Fibroblast of peridontal ligament (primary cell): ENCODE results near the gene BNC2.
"Not testable (repeated sequence)": the region's sequence is repeated elsewhere in the genome, so short reads cannot be mapped to it uniquely, and the experiment has no call there.

Experiments used
- DNase-seq: peaks from one replicate; pipeline ENCODE4 v3.0.0-alpha.2; 2010; ENCODE audit errors: extremely low read depth

BNC2 gene, protein sequence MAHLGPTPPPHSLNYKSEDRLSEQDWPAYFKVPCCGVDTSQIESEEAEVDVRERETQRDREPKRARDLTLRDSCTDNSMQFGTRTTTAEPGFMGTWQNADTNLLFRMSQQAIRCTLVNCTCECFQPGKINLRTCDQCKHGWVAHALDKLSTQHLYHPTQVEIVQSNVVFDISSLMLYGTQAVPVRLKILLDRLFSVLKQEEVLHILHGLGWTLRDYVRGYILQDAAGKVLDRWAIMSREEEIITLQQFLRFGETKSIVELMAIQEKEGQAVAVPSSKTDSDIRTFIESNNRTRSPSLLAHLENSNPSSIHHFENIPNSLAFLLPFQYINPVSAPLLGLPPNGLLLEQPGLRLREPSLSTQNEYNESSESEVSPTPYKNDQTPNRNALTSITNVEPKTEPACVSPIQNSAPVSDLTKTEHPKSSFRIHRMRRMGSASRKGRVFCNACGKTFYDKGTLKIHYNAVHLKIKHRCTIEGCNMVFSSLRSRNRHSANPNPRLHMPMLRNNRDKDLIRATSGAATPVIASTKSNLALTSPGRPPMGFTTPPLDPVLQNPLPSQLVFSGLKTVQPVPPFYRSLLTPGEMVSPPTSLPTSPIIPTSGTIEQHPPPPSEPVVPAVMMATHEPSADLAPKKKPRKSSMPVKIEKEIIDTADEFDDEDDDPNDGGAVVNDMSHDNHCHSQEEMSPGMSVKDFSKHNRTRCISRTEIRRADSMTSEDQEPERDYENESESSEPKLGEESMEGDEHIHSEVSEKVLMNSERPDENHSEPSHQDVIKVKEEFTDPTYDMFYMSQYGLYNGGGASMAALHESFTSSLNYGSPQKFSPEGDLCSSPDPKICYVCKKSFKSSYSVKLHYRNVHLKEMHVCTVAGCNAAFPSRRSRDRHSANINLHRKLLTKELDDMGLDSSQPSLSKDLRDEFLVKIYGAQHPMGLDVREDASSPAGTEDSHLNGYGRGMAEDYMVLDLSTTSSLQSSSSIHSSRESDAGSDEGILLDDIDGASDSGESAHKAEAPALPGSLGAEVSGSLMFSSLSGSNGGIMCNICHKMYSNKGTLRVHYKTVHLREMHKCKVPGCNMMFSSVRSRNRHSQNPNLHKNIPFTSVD

DNA sequence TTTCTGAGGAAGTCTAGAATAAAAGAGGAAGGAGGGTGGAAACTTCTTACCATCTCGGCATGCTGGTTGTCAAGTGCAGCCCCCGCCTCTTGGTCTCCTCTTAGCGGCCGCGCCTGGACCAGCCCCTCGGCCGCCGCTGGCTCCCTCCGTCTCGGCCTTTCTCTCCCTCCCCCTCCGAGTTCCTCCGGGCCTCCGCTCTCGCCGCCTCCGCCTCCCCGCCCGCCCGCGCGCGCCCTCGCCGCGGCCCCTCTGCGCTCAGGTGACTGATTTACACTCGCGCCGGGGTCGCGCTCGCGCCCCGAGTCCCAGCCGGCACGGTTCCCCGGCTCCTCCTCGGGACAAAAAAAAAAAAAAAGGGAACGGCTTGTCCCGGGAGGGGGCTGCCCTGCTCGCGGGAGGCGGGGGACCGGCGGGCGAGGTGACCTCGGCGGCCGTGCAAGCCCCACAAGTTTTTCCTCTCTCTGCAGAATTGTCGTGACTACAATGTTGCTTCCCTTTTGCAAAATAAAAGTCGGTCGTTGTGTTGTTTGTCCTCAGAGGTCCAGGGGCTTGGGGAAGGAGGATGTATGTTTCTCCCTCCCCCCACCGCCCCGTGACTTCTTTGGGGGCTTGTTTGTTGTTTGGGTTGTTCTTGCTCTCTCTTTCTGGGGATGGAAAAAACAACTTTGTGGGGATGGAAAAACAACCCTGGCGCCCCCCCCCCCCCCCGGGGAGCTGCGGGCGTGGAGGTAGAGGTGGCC, at the start of gene BNC2:
Gene BNC2, minus strand, starts transcription at position 75 of the 740 bp plus-strand sequence. Its CDS starts 22 bp downstream, at position 53.
- peak; percentile 60 for DNase-seq

DNA sequence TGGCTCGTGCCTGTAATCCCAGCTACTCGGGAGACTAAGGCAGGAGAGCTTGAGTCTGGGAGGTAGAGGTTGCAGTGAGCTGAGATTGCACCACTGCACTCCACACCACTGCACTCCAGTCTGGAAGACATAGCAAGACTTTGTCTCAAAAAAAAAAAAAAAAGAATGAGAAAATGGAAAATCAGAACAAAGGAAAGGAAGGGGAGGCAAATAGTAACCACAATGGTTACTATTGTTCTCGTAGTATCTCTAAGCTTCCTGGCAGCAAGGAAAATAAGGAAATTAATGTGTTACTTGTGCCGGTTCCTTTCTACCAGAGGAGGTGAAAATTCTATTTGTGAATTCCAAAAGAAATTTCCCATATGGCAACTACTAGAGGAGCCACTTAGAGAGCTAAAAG, 48.5 kb upstream of the BNC2 start:
- DNase-seq, result no peak

DNA sequence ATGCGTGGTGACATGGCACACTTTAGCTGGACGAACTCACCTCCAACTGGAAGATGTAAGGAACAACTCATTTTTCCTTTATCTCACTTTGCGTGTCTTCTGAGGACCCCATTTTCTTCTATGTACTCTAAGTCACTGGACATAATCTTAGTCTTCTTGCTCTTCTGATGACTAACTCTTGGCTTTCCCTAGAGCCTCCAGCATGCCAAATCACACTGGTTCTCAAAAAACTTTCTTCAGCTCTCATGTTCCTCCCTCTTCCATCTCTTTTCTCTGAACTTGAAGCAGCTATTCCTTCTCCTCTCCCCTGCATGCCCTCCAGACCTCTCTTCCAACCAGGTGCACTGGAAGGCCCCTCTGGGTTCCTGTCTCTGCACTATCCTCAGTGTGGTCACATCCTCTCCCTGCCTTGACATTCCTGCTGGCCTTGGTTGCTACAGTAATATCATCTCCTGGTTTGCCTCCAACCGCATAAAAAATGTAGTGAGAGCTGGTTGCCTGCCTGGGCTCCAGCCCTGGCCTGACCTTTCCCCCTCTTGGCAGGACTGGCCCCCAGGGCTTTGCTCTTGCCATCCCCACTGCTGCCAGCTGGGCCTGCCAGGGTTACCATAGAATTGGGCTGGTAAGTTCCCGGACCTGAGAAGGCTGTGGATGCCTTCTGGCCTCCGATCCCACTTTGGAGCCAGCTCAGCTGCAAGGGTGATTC, 44.8 kb upstream of the BNC2 start:
- peak; percentile 63 for DNase-seq

DNA sequence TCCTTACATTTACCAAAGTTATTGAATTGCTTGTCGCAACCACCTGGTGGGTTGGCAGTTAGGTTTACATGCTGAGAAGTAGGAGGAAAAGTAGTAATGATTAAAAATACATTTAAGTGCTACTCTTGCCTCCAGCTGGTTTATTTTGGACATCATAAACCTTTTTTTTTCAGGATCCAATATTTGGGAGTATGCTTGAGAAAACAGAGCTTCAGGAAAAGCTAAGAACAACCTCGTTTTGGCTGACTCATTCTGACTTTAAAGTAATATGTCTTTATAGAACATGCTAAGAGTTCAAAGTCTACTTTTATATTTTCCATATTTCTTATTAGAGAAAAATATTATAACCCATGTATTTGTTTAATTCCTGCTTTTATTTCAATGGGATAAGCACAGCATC, 41.7 kb upstream of the BNC2 start:
- peak; percentile 24 for DNase-seq

DNA sequence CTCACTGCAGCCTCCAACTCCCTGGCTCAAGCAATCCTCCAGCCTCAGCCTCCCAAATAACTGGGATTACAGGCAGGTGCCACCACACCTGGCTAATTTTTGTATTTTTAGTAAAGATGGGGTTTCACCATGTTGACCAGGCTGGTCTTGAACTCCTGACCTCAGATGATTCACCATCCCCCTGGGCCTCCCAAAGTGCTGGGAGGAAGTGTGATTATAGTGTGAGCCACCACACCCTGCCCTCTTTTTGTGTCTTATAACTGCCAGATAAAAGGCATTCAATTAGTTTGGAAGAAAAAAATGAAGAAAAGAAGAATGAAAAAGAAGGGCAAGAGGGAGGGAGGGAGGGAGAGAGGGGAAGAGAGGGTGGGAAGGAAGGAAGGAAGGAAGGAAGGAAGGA, 37.7 kb upstream of the BNC2 start:
- DNase-seq, result not testable (repeated sequence)

DNA sequence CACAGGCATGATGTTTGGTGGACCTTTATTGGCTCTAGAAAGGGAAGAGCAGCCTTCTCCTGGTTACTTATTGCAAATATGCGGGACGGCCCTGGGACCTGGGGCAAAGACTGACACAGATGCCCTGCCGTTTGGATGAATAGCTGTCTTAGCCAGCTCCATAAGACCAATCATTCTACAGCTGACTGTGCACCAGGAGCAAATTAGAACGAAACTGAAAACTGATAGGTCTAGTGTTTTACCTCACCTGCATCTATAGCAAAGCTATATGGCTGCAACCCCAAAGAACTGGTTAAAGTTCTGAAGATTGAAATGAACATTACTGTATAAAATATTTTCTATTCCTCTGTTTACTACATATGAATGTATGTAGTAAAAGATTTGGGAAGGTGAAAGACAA, 34.2 kb upstream of the BNC2 start:
- no peak for DNase-seq

DNA sequence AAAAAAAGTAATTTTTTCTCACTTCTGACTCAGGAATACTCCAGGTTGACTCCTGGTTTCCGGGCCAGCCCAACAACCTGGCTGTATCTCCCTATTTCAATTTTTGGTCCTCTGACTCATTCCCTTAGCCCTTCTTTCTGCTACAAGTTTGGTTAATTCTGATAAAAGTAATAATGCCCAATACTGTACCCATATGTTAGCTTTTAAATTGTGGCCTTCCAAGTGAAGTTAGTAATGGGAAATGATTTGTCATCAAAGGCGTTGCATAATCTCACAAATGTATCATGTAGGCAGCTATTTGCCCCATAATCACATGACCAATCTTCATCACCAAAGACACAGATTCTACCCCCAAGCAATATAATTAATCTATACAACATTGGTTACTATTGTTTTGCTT, 31.1 kb upstream of the BNC2 start:
- DNase-seq, result peak; percentile 86

DNA sequence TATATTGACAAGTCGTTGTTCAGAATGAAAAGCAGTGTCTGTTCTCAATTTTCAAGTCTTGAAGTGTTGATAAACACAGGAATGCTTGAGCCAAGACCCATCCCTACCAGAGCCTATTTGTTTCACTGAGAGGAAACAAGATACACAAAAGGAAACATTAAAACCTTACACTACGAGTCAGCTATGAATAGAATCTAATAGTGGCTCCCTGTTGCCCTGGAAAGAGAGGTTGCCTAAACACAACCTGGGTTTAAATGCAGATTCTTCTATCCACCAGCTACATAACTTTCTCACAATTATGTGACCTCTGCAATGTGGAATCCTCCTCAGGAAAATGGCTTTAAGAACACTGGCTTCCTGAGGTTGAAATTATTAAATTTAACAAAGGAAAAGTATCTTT, 29.1 kb upstream of the BNC2 start:
- peak; percentile 36 for DNase-seq

DNA sequence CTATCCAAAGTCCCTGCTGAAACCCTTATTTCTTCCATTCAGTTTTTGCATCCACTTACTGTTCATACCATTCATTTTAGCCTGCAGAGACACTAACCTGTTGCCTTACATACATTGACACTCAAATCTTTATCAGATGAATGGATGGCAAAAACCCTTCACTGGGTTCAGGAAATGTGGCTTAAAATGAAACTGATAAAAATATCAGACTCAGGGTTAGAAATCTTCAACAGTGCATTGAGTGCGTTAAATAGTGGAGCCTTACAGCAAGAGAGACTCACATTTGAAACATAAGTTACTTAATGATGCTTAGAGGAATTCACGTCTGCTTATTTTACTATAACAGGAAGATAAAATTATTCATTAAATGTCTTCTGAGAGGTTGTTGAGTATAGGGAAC, 28.0 kb upstream of the BNC2 start:
- no peak for DNase-seq

DNA sequence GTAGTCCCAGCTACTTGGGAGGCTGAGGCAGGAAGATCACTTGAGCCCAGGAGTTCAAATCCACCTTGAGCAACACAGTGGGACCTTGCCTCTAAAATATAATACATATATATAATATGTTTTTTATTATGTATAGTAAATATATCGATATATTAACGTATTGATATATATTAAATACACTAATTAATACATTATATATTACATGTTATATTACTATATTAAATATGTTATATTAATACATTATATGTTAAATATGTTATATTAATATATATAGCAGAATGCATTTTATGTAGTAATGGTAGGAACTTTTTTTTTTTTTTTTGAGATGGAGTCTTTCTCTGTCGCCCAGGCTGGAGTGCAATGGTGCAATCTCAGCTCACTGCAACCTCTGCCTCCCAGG, 18.1 kb upstream of the BNC2 start:
- DNase-seq, result no peak

DNA sequence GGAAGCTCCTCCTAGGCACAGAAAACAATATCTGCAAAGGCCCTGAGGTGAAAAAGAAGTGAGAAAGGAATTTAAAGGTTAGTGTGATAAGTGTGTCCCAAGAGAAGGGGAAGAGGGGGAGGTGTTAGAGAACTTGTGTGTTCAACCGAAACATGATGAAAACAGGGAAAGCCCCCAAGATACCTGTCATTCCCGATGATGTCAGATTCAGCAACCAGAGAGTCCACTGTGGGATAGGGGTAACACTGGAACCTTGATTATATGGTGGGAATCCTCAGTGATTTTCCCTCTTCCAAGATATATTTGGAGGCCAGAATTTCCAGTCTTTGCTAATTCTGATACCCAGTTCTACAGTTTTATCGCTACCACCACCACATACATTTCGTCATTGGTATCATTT, 15.5 kb upstream of the BNC2 start:
- no peak for DNase-seq

DNA sequence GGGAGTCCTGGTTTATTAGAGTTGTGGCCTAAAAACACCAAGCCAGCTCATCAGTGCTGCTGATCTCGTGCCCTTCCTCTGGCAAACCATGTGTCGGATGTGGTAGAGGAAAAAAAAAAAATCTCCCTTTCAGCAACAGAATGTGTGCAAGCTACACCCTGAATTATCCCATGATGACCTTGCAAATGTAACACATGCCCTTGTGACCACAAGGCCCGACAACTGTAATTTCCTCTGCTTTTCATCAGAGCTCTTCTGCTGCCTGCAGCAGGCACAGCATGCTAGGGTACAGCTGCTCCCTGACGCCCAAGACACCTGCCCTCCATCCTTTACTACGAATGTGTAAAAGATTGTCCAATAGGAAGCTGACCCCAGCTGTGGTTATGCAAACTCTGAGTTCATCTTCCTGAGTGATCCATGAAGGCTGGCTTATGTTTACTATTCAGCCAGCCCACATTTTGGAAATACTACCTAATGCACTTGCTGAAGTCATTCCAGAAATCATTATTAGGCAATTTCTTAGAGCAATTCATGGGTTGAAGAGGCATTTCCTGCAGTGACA, 14.6 kb upstream of the BNC2 start:
- peak; percentile 93 for DNase-seq

DNA sequence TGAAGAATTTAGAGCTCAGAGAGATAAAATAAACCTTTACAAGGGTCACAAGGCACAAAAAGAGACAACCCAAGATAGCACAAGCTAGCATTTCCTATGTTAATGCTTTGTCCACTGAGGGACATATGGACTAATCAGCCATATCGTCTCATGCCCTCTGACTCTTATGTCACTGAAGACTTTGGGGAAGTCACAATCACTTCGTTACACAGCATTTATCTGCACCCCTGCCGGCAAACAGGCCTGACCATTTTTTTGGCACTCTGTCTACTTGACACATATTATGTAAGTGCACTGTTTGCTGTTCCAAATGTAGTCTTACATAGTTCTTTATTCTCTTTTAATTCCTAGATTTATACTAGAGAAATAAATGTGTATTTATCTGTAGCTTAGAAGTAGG, 13.9 kb upstream of the BNC2 start:
- DNase-seq, result no peak

DNA sequence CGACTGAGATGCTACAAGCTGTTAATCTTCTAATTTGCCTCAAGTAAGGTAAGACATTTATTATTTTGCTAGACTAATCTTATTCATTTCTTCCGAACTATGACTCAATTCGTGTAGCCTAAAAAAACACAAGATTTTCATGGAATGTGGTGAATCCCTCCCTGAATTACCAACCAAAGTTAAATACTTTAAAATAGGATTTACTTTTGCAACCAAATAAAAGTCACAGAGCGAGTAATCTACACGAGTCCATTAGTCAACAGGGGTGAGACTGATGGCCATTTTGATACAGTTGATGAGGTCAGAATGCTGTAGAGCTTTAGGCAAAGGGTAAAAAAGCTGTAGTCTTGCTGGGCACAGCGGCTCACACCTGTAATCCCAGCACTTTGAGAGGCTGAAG, 13.1 kb upstream of the BNC2 start:
- DNase-seq, result no peak

DNA sequence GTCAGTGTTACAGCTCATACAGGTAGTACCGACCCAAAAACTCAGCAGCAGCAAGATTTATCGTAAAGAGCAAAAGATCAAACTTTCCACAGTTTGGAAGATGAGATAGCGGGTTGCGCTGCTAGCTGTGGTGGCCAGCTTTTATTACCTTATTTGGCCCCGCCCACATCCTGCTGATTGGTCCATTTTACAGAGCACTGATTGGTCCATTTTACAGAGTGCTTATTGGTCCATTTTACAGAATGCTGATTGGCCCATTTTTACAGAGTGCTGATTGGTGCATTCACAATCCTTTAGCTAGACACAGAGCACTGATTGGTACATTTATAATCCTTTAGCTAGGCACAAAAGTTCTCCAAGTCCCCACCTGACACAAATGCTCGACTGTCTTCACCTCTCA, 12.0 kb upstream of the BNC2 start:
- DNase-seq, result not testable (repeated sequence)

DNA sequence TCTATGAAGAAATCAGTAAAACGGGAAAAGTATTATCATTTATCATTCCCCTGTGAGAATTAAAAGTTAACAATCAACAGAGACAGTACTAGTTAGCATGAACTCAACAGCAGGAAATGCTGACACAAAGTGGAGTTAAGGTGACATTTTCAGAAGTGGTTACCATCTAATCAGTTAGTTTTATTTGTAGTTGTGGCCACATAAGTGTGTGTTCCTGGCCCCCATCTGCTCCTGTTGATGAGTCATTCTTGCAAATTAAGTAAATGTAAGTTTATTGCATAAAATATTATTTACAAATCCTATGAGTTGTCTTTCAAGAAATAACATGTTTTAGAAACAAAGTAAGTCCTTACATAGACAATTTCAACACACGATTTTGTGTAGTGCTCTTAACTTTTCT, 8.9 kb upstream of the BNC2 start:
- DNase-seq, result peak; percentile 28

DNA sequence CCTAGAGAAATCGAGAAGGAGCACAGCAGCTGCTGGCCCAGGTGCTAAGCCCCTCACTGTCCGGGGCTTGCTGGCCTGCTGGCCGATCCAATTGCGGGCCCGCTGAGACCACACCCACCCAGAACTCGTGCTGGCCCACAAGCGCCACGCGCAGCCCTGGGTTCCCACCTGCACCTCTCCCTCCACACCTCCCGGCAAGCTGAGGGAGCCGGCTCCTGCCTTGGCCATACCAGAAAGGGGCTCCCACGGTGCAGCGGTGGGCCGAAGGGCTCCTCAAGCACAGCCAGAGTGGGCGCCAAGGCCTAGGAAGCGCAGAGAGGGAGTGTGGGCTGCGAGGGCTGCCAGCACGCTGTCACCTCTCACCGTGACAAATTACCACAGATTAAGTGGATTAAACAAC, 6.8 kb upstream of the BNC2 start:
- no peak for DNase-seq

DNA sequence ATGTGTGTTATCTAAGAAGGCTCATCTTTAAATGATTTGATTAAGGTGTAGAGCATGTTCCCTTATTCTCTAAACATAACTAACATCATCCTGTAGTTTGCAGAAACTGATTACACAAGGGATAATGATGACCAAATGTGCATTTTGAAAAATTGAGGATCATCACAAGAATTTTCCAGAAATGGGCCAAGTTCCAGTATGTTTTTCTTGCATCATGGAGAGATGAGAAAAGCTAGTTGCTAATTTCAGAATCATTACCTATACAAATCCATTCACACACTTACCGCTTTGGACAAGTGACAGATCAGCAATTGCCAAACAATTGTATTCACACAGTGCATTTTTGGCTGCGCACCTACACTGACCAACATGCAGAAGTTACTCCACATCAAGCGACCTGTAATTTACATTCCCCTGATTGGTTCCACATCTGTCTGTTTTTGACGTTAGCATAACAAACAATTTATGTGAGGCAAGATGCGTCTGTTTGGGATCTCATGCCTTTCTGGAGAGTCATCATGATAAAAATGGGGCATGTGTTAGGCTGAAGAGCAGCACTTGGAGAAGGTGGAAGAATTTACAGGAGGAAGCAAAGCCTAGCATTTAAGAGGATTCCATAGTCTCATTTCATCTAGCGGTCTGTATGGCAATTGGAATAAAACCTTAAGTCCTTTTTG, 2.8 kb upstream of the BNC2 start:
- DNase-seq, result peak; percentile 88

DNA sequence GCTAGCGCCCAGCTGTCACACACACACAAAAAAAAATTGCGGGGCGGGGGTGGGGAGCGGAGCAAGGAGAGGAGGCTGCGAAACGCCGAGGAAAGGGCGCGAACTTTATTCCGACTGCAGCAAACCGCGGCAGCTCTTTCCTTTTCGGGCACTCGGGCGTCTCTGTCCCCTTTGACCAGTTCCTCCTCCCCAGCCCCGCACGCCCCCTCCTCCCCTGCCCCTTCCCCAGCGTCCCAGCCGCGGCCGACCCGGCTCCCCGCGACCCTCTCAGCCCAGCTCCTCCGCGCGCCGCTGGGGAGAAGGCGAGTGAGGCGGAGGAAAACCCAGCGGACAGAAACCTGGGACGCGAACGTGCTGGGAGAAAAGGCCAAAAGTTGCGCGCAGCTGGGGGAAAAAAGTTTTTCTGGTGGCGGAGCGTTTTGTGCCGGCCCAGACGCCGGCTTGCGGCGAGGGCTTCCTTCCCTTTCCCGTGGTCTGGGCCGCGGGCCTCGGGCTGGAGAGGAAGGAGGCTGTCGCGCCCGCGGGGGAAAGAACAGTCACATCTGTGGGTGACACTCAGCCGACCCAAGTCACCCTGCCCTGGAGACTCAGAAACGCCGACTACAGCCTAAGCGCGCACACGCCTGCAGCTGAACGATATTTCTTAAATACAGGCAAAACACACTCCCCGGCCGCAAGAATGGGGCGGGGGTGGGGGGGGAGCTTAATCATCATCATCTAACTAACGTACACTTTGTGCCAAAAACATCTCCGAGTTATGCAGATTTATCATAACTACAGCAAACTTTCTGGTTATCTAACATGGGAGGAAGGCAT, 1.1 kb upstream of the BNC2 start:
- peak; percentile 92 for DNase-seq
